Stromal cell of bone marrow (primary cell): Measurements from ENCODE around the gene FCN3.

Experiments
- DNase-seq: peaks from one replicate; pipeline ENCODE4 v3.0.0-alpha.2; 2012; ENCODE audit warnings: low read depth

FCN3 gene

GRCh38 chr1:27380224-27380623 is 5.6 kb upstream of the FCN3 start:
- no peak for DNase-seq

GRCh38 chr1:27379564-27380122 is 5.0 kb upstream of the FCN3 start:
- no peak for DNase-seq

GRCh38 chr1:27377760-27378495 is 3.3 kb upstream of the FCN3 start:
- DNase-seq = no peak

- DNase-seq = no peak
These were observed 1.6 kb downstream of the FCN3 start for GRCh38 chr1:27372808-27373690.

- no peak for DNase-seq
These were observed 2.4 kb downstream of the FCN3 start for GRCh38 chr1:27372022-27372807.

GRCh38 chr1:27368869-27369582 is 5.6 kb downstream of the FCN3 start:
- DNase-seq = no peak

GRCh38 chr1:27367160-27367650 is 7.4 kb downstream of the FCN3 start:
- DNase-seq = no peak

GRCh38 chr1:27366411-27367159 is 8.0 kb downstream of the FCN3 start, which contains the start of gene MAP3K6:
TSS of gene MAP3K6 (minus strand) at chr1:27366961. CDS start at chr1:27366597, 364 bp downstream.
- peak; percentile 80 for DNase-seq

- no peak for DNase-seq
These were observed 8.6 kb downstream of the FCN3 start for GRCh38 chr1:27366113-27366410.

- peak; percentile 78 for DNase-seq
These were observed 9.1 kb downstream of the FCN3 start for GRCh38 chr1:27365372-27366112.

GRCh38 chr1:27364696-27365371 is 9.8 kb downstream of the FCN3 start:
- no peak for DNase-seq

- no peak for DNase-seq
These were observed 10.6 kb downstream of the FCN3 start for GRCh38 chr1:27363766-27364695.

GRCh38 chr1:27361553-27361952 is 13.1 kb downstream of the FCN3 start:
- DNase-seq = no peak

GRCh38 chr1:27361044-27361402 is 13.6 kb downstream of the FCN3 start:
- DNase-seq = no peak

GRCh38 chr1:27360159-27361043 is 14.2 kb downstream of the FCN3 start:
- no peak for DNase-seq

- no peak for DNase-seq
These were observed 14.8 kb downstream of the FCN3 start for GRCh38 chr1:27359822-27360158.

GRCh38 chr1:27358928-27359313 is 15.7 kb downstream of the FCN3 start:
- no peak for DNase-seq
